HG03575 (cell line): Measurements from ENCODE around the gene EPB42.
"Not testable (repeated sequence)": the region's sequence is repeated elsewhere in the genome, so short reads cannot be mapped to it uniquely, and the experiment has no call there.

Source experiments
- ATAC-seq: cut with Tn5 transposase; IDR thresholded peaks from one replicate; pipeline ENCODE4 v1.9.1; 2021; ENCODE audit not compliant: unreplicated experiment, insufficient number of reproducible peaks, low FRiP score; ENCODE audit errors: extremely low read depth

EPB42 gene

DNA sequence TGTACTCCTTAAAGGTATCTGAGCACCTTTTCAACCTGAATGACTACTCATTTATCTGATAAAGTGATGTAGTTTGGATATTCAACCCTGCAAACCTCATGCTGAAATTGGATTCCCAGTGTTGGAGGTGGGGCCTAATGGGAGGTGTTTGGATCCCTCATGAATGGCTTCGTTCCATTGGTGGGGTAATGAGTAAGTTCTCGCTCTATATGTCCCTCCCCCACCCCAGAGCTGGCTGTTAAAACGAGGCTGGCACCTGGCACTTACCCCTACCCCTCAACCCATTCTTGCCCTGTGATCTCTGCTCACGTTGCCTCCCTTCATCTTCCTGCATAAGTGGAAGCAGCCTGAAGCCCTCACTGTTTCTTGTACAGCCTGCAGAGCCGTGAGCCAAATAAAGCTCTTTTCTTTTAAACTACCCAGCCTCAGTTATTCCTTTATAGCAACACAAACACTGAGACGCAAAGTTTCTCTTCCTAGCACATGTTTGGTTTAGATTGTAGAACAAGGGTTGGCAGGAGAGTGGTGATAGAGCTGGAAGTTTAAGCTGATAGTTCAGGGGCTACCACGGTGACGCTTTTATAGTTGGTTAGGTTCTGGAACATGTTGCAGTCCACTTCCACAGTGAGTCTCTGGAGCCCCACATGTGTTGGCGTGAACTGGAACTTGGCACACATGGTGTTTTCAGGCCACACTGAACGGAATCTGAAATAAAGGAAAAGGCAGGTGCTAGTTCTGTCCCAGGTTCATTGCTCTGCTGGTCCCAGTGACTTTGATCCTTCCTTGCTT lies 23.9 kb downstream of the EPB42 start:
- ATAC-seq: no peak

DNA sequence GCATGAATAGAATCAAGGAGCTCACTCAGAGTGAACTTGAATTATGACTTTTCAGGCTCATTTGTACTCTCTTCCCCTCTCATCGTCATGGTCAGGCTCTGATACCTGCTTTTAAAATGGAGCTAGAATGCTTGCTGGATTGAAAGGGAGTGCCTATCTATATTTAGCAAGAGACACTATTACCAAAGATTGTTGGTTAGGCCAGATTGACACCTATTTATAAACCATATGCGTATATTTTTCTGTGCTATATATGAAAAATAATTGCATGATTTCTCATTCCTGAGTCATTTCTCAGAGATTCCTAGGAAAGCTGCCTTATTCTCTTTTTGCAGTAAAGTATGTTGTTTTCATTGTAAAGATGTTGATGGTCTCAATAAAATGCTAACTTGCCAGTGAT lies 26.0 kb downstream of the EPB42 start:
- ATAC-seq: no peak

DNA sequence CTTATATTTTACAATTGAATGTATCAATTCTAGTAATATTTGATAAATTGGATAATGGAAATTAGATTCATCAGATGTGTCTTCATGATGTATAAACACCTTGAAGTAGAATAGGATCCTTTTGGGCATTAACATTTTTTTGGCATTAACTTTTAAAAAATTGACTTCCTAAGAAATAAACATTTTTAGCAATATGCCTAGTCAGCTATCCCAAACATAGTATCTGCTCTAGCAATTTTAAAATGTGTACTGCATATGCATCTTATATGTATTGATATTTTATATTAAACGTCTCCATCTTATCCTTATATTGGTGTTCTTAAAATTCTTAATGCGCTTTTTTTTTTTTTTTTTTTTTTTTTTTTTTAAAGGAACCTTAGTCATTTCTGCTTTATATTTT lies 27.1 kb downstream of the EPB42 start:
- no peak for ATAC-seq

DNA sequence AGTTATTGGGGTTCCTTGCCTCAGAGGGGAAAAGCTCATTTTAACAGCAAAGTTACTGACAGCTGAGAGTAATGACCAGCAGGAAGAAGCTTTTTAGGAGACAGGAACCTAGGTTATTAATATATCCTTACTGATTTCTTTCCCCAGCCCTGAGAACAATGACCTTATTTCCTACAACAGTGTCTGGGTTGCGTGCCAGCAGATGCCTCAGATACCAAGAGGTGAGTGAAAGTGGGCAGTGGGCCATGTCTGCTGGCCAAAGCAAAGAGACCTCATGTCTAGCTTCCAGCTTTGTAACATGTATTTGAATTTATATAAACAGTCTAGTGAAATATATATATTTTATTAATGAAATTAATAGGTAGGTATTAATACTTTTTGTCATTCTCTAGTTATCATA lies 30.6 kb downstream of the EPB42 start:
- no peak for ATAC-seq

DNA sequence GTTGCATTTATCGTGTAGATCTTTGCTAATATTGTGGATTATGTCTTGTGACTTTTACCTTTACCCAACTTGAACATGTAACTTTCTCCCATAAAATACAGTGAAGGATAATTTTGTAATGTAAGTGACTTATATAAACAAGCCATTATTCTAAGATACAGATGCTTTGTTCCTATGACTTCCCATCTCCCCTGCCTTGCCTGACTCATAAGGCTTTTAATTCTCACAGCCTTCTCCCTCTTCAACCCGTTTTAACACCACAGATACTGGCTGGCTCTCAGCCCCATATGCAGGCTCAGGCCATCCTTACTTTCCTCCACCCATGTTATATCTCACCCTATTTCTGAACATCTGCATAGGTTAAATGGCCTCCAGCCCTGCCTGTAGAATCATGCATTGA lies 31.5 kb downstream of the EPB42 start:
- ATAC-seq: no peak

DNA sequence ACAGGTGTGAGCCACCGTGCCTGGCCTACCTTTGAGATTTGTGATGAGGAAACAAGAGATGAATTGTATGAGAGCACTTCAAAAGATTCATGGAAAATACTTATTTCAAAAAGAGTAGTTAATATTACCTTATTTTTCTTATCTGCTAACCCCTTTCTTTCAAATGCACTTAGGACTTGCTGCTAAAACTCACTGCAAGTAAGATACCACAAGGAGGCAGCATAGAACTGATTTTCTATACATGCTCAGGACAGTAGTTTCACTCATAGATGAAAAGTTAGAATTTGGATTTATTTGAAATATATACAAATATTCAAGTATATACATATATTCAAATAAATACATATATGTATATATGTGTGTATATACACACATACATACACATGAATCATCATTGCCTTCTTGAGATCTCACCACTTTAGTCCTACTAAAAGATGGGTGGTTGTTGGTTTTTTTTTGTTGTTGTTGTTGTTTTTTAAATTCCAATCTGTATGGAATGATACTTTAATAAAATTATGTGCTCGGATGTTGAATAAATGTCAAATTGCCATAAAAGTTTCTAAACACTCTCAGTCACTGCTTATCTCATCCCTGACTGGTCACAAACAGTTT lies 33.2 kb downstream of the EPB42 start:
- ATAC-seq: no peak

DNA sequence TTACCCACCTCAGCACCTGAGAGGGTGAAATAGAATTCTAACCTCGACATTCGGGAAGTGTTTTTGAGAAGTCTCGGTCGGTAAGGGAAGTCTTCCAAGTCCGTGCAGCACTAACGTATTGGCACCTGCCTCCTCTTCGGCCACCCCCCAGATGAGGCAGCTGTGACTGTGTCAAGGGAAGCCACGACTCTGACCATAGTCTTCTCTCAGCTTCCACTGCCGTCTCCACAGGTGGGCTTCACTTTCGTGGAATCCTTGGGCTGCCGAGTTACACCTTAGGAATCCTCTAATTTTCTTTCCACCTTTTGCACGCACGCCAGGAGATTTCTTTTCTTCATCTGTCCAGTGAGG lies 34.8 kb downstream of the EPB42 start:
- no peak for ATAC-seq

DNA sequence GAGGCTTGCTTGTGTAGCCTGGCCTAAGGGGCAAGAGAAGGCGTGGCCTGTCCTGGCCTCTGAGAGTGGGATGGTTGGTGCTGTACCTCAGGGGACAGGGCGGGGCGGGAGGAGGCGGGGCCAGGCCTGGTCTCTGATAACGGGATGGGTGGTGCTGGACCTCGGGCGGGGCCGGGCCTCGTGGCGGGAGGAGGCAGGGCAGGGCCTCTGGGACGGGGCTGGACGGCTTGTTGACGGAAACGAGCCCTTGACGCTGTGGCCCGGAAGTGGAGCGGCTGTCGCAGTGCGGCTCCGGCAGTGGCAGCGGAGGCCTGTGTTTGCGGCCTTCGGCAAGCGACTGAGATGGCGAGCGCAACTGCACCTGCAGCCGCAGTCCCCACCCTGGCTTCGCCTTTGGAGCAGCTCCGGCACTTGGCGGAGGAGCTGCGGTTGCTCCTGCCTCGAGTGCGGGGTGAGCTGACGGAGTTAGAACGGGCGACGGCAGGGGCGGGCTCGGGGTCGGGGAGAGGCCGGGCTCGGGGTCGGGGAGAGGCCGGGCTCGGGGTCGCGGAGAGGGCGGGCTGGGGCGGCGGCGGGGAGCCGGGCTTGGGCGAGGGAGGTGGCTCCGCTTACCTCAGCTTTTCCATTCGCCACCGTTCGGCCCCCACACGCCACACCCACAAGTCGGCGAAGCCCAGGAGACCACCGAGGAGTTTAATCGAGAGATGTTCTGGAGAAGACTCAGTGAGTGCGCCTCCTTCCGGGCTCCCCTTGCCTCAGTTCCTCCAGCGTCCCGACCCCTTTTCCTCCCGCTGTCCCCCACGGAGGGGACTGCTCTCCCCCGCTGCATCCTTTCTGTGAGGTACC lies 35.4 kb downstream of the EPB42 start, which contains the start of gene CCNDBP1:
Gene CCNDBP1, plus strand, starts transcription at position 247 of the 846 bp plus-strand sequence. Its CDS starts 96 bp downstream, at position 343.
- ATAC-seq: no peak

DNA sequence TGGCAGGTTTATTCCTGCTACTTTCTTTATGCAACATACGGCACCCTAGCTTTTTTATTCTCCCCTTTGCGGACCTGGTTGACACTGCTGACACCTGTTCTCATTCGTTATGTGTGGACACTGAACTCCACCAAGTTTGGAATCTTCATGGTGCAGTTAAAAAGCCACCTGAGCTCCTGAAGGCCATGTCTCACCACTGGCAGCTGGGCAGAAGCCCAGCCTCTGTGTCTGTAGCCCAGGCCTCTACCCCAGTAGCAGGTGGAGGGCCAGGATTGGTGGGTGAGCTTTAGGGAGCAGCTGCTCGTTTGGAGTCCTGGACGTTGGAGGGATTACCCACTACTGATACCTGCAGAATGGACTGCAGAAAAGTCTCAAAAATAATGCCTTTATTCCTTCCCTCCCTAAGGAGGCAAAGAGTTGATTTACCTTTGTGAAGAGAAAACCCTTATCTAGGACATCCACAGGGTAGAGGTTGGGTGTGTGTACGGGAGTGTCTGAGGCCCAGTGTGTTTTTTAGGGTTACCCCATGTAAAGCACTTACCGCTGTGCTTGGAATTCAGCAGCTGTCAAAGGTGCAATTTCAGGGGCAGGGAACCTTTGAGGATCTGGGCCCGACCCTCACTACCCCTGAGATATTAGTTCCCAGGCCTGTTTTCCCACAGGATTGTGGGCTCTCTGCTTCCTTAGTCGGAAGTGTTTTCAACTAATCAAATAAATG lies 36.3 kb downstream of the EPB42 start:
- no peak for ATAC-seq

DNA sequence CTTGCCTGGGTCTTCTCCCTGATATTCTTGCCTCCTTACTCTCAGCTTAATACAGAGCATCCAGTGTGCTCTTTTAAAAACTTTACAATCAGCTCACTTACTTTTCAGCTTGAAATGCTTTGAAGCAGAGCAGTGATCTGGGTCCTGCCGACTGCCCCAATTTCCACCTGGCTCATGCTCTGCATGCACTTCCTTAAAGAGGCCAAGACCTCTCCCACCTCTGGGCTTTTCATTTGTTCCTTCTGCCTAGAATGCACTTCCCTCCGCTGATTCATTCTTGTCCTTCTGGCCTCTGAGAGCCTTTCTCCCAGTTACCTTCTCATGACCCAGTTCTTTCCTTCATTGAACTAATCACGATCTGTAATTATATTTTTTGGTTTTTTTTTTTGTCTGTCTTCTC lies 37.5 kb downstream of the EPB42 start:
- no peak for ATAC-seq

DNA sequence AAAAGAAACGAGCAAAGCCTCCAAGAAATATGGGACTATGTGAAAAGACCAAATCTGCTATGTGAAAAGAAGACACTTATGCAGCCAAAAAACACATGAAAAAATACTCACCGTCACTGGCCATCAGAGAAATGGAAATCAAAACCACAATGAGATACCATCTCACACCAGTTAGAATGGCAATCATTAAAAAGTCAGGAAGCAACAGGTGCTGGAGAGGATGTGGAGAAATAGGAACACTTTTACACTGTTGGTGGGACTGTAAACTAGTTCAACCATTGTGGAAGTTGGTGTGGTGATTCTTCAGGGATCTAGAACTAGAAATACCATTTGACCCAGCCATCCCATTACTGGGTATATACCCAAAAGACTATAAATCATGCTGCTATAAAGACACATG lies 43.7 kb downstream of the EPB42 start:
- not testable (repeated sequence) for ATAC-seq

DNA sequence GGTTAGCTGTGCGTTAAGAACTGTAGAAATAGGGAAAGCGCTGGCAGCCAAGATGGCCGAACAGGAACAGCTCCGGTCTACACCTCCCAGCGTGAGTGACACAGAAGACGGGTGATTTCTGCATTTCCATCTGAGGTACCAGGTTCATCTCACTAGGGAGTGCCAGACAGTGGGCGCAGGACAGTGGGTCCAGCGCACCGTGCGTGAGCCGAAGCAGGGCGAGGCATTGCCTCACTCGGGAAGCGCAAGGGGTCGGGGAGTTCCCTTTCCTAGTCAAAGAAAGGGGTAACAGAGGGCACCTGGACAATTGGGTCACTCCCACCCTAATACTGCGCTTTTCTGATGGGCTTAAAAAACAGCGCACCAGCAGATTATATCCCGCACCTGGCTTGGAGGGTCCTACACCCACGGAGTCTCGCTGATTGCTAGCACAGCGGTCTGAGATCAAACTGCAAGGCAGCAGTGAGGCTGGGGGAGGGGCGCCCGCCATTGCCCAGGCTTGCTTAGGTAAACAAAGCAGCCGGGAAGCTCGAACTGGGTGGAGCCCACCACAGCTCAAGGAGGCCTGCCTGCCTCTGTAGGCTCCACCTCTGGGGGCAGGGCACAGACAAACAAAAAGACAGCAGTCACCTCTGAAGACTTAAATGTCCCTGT lies 45.0 kb downstream of the EPB42 start:
- ATAC-seq: not testable (repeated sequence)

DNA sequence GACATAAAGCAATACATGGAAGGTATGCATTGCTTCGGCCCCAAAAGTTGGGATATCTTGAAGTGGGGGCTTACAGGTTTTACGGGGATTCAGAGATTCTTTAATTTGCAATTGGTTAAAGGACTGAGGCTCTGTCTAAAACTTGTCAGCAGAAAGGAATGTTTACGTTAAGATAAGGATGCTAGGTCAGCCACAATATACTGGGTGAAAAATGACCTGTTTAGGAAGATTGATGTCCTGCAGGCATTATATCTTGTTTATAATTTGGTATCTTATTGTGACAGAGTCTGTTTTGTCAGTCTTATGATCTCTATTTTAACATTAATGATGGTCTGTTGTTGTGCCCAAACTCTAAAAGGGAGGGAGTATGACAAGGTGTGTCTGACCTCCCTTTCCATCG lies 50.9 kb downstream of the EPB42 start:
- no peak for ATAC-seq

DNA sequence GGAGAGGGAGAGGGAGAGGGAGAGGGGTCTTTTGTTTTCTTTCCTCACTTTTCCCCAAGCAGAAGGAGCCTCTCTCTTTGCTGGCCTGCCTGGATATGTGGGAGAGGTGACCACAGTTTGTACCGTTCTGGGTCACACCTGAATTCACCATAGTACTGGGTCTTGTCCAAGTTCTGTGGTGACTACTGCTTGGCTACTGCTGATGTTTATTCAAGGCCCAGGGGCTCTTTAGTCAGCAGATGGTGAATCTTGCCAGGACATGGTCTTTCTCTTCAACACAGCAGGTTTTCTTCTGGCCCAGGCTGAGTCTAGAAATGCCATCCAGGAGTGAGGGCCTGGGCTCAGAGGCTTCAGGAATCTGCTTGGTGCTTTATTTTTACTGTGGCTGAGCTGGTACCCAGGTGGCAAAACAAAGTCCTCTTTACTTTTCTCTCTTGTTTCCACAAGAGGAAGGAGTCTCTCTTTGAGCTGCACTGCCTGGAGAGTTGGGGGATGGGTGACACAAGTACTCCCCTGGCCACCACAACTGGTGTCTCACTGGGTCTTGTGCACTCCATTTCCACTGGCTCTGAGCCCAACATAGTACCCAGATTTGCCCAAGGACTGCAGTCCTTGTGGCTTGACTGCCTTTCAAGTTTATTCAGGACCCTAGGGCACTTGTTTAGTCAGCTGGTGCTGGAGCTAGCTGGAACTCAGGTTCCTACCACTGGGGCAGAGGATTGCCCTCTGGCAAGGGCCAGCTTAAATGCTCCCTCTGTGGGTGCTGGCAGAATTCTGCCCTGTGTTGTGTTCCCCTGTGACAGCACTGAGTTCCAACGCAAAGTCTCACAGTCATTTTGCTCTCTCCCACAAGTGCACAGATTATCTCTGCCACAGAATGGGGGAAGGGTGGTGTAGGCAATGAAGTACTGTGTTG lies 52.4 kb downstream of the EPB42 start:
- no peak for ATAC-seq

DNA sequence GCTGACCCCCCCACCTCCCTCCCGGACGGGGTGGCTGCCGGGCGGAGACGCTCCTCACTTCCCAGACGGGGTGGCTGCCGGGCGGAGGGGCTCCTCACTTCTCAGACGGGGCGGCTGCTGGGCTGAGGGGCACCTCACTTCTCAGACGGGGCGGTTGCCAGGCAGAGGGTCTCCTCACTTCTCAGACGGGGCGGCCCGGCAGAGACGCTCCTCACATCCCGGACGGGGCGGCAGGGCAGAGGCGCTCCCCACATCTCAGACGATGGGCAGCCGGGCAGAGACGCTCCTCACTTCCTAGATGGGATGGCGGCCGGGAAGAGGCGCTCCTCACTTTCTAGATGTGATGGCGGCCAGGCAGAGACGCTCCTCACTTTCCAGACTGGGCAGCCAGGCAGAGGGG lies 53.6 kb downstream of the EPB42 start:
- ATAC-seq: not testable (repeated sequence)

DNA sequence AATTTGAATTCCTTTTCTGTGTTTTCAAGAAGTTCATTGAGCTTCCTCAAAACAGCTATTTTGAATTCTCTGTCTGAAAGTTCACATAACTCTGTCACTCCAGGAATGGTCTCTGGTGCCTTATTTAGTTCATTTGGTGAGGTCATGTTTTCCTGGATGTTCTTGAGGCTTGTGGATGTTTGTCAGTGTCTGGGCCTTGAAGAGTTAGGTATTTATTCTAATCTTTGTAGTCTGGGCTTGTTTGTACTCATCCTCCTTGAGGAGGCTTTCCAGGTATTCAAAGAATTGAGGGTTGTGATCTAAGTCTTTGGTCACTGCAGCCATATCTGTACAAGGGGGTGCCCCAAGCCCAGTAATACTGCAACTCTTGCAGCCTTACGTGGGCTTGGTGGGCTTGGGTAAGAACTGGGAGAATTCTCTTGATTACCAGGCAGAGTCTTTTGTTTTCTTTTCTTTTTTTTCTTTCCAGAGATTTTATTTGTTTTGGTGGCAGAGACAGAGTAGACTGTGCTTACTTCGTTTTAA lies 55.0 kb downstream of the EPB42 start:
- ATAC-seq: no peak

DNA sequence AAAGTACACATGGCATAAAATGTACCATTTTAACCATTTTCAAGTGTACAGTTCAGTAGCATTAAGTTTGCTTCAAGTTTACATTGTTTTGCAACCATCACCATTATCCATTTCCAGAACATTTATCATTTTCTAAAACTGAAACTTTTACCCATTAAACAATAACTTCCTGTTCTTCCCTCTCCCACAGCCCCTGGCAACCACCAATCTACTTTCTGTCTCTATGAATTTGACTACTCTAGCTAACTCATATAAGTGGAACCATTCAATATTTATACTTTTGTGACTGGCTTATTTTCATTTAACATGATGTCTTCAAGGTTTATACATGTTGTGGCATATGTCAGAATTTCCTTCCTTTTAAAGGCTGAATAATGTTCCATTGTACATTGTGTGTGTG lies 67.5 kb downstream of the EPB42 start:
- no peak for ATAC-seq

DNA sequence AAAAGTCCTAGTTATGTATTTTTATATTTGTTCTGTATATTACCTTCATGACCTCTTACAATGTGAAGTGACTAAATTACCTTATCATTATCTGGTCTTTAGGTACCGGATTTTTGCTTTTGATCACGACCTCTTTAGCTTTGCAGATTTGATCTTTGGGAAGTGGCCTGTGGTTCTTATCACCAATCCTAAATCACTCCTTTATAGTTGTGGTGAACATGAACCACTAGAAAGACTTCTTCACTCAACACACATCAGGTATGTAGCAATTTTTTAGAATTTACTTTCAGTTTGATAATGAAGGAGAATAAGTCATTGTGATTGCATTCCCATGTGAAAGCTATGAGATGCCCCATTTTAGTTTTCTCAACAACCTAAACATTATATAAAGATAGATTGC lies 69.1 kb downstream of the EPB42 start:
- ATAC-seq: no peak
